ENCODE data around the gene SMU1.

SMU1 gene

GRCh38 chr9:33103501-33104281, 27.2 kb upstream of the SMU1 start:
- TF ChIP-seq FOXP2 (optimal IDR thresholded peaks at IDR 0.05; ENCODE audit: borderline replicate concordance, extremely low read depth, extremely low read length, insufficient read depth), result no peak
- no peak for TF ChIP-seq POLR2AphosphoS5 (IDR thresholded peaks at IDR 0.05; ENCODE audit: low read depth, low read length)
- no peak for TF ChIP-seq SIN3A (IDR thresholded peaks at IDR 0.05; ENCODE audit: borderline replicate concordance, insufficient read depth, low read length)
- TF ChIP-seq, protein P1, sequence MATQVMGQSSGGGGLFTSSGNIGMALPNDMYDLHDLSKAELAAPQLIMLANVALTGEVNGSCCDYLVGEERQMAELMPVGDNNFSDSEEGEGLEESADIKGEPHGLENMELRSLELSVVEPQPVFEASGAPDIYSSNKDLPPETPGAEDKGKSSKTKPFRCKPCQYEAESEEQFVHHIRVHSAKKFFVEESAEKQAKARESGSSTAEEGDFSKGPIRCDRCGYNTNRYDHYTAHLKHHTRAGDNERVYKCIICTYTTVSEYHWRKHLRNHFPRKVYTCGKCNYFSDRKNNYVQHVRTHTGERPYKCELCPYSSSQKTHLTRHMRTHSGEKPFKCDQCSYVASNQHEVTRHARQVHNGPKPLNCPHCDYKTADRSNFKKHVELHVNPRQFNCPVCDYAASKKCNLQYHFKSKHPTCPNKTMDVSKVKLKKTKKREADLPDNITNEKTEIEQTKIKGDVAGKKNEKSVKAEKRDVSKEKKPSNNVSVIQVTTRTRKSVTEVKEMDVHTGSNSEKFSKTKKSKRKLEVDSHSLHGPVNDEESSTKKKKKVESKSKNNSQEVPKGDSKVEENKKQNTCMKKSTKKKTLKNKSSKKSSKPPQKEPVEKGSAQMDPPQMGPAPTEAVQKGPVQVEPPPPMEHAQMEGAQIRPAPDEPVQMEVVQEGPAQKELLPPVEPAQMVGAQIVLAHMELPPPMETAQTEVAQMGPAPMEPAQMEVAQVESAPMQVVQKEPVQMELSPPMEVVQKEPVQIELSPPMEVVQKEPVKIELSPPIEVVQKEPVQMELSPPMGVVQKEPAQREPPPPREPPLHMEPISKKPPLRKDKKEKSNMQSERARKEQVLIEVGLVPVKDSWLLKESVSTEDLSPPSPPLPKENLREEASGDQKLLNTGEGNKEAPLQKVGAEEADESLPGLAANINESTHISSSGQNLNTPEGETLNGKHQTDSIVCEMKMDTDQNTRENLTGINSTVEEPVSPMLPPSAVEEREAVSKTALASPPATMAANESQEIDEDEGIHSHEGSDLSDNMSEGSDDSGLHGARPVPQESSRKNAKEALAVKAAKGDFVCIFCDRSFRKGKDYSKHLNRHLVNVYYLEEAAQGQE (IDR thresholded peaks at IDR 0.05; ENCODE audit: insufficient read depth in 1 of 2, low read depth in 2 of 2, low read length in 2 of 2), result no peak
- TF ChIP-seq TAF1 (IDR thresholded peaks at IDR 0.05; ENCODE audit: borderline replicate concordance, insufficient read depth, low read length), result no peak

DNA sequence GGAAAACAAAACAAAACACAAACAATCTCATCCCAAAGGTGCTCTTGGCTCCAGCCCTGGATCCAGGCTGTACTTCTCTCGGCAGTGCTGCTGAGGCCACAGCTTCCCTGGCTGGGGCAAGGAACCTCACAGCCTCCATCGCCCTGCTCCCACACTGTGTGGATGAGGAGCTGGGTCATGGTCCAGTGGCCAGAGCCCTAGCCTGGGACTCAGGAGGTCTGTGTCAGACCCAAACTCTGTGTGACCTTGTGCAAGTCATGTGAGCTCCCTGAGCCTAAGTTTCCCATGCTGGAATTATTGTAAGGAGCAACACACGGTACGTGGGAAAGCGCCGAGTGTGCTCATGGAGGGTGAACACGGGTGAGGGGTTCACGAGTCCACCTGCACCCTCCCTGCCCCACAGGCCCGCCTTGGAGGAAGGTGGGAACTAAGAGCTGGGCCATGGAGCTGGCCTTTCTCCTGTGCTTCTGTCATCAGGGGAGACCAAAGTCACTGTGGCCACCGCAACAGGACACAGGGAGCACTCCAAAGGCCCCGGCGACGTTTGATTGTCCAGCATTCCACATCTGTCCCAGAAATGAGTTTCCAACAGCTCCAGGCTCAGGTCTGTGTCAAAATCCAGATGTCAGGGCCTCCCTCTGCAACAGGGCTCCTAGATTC, 26.2 kb upstream of the SMU1 start:
- TF ChIP-seq, protein P1 (IDR thresholded peaks at IDR 0.05; ENCODE audit: insufficient read depth in 1 of 2, low read depth in 2 of 2, low read length in 2 of 2), result no peak
- TF ChIP-seq SIN3A (IDR thresholded peaks at IDR 0.05; ENCODE audit: borderline replicate concordance, insufficient read depth, low read length), result no peak
- TF ChIP-seq TAF1 (IDR thresholded peaks at IDR 0.05; ENCODE audit: borderline replicate concordance, insufficient read depth, low read length), result no peak
- no peak for TF ChIP-seq POLR2AphosphoS5 (IDR thresholded peaks at IDR 0.05; ENCODE audit: low read depth, low read length)

GRCh38 chr9:33101104-33101951, 24.9 kb upstream of the SMU1 start:
- TF ChIP-seq, protein P1 (IDR thresholded peaks at IDR 0.05; ENCODE audit: insufficient read depth in 1 of 2, low read depth in 2 of 2, low read length in 2 of 2), result no peak
- no peak for TF ChIP-seq FOXP2 (optimal IDR thresholded peaks at IDR 0.05; ENCODE audit: borderline replicate concordance, extremely low read depth, extremely low read length, insufficient read depth)
- TF ChIP-seq SIN3A (IDR thresholded peaks at IDR 0.05; ENCODE audit: borderline replicate concordance, insufficient read depth, low read length), result no peak
- TF ChIP-seq POLR2AphosphoS5 (IDR thresholded peaks at IDR 0.05; ENCODE audit: low read depth, low read length), result no peak
- no peak for TF ChIP-seq TAF1 (IDR thresholded peaks at IDR 0.05; ENCODE audit: borderline replicate concordance, insufficient read depth, low read length)

DNA sequence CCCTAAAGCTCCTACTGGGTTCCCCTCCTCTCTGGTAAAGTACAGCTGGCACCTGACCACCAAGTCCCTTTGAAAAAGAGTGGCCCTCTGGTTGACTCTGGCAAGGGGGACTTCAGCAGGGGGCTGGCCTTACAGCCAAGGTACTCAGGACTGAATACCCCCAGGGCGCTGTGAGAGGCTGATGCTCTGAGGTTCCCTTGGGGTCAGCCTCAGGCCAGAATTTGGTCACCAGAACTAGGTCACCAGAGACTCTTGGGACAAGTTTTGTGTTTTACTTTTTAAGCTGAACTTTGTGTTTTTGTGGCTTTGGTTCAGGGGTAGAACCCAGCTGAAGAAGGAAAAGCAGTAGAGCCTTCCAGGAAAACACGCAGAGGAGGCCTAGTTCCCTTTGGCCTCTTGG, 23.3 kb upstream of the SMU1 start:
- TF ChIP-seq, protein P1 (IDR thresholded peaks at IDR 0.05; ENCODE audit: insufficient read depth in 1 of 2, low read depth in 2 of 2, low read length in 2 of 2), result no peak
- TF ChIP-seq TAF1 (IDR thresholded peaks at IDR 0.05; ENCODE audit: borderline replicate concordance, insufficient read depth, low read length), result no peak
- TF ChIP-seq SIN3A (IDR thresholded peaks at IDR 0.05; ENCODE audit: borderline replicate concordance, insufficient read depth, low read length), result no peak
- no peak for TF ChIP-seq FOXP2 (optimal IDR thresholded peaks at IDR 0.05; ENCODE audit: borderline replicate concordance, extremely low read depth, extremely low read length, insufficient read depth)
- TF ChIP-seq POLR2AphosphoS5 (IDR thresholded peaks at IDR 0.05; ENCODE audit: low read depth, low read length), result no peak

Data from PFSK-1 (cell line).